HG03045 (cell line): ENCODE results near the gene HS3ST3A1.

Experiments
- ATAC-seq: cut with Tn5 transposase; IDR thresholded peaks from one replicate; pipeline ENCODE4 v1.9.1; 2021; ENCODE audit warnings: mild to moderate bottlenecking, moderate library complexity; ENCODE audit not compliant: unreplicated experiment

HS3ST3A1 gene

DNA sequence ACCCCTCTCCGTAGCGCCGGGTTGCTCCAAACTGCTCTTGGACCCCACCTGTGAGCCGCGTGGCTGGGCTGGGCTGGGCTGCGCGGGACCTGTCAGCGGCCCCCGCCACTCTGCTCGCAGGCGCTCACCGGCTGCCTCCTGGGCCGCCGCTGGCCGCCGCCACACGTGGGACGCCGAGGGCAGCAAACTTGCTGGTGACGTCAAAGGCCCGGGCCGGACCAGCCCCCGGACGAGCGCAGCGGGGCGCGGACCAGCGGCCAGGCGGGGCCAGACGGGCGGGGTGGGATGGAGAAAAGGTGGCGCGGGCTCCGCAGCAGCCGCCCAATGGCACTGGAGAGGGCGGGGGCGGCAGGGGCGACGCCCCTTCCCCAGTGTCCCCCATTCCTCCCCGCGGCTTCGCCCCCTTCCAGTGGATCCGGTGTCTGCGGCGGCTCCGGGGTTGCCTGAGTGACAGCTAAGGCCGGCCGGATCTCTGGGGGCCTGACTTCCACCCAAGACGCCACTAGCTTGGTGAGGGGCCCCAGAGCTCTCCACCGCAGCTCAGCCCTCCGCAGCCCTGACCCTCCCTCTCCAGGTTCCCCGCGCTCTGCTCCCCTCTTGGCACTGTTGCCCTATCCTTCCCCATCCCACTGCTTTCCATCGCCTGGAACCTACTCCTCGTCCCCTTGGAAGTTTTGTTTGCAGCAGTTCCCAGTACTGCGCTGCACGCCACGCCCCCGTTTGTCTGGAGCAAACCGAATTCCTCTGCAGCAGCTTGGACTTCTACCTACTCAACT is at the start of gene HS3ST3A1:
TSS of gene HS3ST3A1 (minus strand) at position 154 of the 776 bp plus-strand sequence. CDS start 800 bp downstream, outside the sequence.
- no peak for ATAC-seq

- ATAC-seq: no peak
These were observed 48.5 kb upstream of the HS3ST3A1 start for GRCh38 chr17:13650096-13650675.

GRCh38 chr17:13647543-13648021 is 45.9 kb upstream of the HS3ST3A1 start:
- no peak for ATAC-seq

DNA sequence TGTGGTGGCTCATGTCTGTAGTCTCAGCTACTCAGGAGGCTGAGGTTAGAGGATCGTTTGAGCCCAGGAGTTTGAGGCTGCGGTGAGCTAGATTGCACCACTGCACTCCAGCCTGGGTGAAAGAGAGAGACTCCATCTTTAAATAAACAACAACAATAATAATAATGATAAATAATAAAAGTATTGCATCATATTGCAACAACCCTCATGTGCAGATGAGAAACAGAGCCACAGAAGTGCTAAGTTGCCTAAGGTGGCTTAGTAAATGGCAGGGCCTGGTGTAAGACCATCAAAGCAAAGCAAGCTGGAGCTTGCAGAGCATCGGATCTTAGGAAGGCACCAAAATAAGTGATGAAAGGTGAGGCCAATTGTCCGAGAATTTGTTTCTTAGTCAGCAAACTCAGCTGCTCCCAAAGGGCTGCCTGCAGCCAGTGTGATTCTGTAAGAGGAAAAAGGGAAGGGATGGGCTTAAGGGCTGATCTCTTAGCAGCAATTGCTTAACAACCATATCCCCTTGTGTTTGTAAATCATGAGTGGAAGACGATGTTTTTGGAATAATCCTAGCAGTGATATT is 45.3 kb upstream of the HS3ST3A1 start:
- ATAC-seq: no peak

- ATAC-seq: no peak
These were observed 44.7 kb upstream of the HS3ST3A1 start for GRCh38 chr17:13646411-13646810.

DNA sequence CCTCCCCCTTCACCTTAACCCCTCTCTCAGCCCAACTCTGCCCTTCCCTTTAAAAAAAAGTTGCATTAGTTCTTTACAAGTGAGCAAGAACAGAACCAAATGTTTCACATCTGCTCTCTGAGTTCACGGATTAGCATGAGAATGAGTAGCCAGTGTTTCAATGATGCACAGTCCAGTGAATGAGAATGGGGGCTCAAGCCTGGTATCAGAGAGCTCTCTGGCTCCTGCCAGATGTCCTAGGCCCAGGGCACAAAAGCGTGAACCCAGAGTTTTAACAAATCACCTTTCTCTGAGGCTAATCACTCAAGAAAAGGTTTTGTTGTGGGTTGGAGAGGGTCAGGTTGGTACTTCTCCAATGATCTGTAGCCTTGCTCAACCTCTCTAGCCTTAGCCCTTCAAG is 41.5 kb upstream of the HS3ST3A1 start:
- ATAC-seq: no peak

DNA sequence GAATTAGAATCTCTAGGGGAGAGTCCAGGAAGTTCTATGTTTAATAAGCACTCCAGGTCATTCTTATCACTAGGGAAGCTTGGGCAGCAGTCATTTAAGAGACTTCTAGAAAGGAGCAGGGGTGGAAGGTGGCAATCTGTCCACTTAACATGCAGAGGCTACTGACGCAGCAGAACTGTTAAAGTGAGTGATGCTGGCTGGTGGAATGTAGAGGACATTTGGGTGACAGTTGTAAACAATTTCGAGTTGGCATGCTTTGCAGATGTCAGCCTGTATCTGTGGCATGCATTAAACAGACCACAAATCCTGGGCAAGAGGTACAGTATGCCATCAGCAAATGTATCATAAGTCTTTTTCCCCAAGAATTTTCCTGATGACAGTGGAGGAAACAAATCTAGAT is 40.5 kb upstream of the HS3ST3A1 start:
- ATAC-seq: no peak

GRCh38 chr17:13640551-13640950 is 38.8 kb upstream of the HS3ST3A1 start:
- ATAC-seq: no peak

- no peak for ATAC-seq
These were observed 37.2 kb upstream of the HS3ST3A1 start for GRCh38 chr17:13638855-13639458.

DNA sequence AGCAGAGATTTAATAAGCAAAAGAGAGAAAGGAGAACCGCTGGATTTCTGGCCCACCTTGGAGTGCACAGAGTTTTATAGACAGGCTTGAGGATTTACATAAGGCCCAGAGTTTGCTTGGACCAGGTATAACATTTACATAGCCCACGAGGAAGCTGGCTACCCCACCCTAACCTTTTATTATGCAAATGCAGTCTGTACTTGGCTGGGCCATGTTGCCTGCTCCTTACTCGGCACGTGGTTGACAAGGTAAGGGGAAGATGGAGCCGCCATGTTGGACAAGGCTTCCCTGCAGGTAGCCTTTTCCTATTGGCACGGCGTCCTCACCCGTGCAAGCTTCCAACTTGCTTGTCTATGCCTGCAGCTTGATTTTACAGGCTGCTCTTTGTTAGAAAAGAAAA is 35.2 kb upstream of the HS3ST3A1 start:
- ATAC-seq: no peak

DNA sequence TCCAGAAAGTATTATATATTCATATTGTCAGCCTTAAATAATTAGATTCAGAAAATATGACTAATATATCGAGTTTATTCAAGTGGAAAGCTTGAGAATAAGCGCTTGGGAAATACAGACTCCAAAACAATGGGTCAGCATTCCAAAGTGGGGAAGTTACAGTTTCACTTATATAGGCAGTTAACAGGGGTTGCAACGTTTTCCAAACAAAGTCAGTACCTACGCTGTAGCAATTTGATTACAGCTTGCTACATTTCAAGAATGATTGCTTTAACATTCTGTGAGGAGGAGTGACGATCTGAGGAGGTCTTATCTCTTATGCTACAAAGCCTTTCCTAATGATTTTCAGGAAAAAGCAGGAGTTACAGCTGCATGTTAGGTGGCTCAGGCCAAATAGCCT is 34.2 kb upstream of the HS3ST3A1 start:
- no peak for ATAC-seq

- ATAC-seq: no peak
These were observed 32.3 kb upstream of the HS3ST3A1 start for GRCh38 chr17:13634021-13634420.

DNA sequence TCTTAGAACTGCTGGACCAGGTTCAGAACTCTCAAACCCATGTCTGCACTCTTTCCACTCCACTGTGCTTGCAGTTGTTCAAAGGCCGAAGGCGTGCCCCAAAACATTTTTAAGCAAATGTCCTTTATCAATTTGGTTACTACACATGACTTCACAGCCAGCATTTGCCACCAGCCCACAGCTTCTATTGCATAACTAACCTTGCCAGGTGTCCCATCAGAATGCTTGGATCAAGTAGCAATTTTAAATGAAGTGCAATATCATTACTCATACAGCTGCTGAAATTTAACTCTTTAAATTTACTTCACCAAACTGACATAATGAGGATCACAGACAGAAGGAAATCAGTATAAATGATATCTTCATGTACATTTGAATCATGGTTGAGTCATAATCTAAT is 29.8 kb upstream of the HS3ST3A1 start:
- ATAC-seq: no peak

GRCh38 chr17:13626703-13627102 is 25.0 kb upstream of the HS3ST3A1 start:
- no peak for ATAC-seq

- no peak for ATAC-seq
These were observed 17.7 kb upstream of the HS3ST3A1 start for GRCh38 chr17:13619462-13619861.

DNA sequence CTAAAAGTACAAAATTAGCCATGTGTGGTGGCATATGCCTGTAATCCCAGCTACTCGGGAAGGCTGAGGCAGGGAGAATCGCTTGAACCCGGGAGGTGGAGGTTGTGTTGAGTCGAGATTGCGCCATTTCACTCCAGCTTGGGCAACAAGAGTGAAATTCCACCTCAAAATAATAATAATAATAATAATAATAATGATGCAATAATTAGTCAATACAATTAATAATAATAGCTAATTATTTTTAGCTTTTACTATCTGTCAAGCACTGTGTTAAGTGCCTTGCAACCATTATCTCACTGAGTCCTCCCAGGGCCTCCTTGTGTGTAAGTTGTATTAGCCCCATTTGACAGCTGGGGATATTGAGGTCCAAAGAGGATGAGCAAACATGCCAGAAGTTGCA is 14.3 kb upstream of the HS3ST3A1 start:
- ATAC-seq: no peak

GRCh38 chr17:13609941-13610340 is 8.2 kb upstream of the HS3ST3A1 start:
- ATAC-seq: no peak

DNA sequence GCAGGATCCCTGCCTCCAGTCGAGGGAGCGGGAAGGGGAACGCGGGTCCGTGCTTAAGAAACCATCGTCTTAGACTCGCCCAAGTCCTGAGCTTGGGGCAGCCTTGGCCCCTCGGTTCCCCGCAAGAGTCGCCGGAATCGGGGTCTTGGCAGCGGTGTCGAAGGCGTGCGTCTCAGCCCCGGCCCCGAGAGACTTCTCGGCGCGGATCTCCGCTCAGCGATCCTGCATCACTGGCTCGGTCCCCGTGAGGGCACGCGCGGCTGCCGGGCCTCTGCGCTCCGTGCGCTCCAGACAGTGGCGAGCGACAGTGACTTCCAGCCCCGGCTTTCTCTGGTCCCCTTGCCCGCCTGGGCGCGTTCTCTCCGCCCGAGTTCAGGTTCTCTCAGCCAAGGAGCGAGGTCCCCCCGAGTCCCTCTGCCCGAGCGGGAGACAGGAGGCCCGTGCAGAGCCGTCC is 380 bp downstream of the HS3ST3A1 start:
- ATAC-seq: no peak

GRCh38 chr17:13600475-13601321 is 1.0 kb downstream of the HS3ST3A1 start:
- ATAC-seq: no peak

DNA sequence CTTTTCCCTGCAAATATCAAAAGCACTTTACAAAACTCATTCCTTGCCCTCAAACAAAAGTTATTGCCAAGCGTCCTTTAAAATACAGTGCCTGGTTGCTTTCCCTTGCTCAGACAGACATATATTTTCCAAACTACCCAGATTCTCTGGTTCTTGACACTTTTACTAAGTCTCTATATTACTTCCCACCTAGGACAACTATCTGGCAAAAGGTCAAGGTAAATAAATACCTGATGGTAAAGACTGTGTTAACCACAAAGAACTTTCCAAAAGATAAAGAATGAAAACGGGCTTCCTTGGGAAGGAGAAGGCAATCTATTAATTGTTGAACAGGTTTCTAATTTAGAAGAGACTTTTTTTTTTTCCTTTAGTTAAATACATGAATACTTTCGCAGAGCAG is 1.9 kb downstream of the HS3ST3A1 start:
- no peak for ATAC-seq

DNA sequence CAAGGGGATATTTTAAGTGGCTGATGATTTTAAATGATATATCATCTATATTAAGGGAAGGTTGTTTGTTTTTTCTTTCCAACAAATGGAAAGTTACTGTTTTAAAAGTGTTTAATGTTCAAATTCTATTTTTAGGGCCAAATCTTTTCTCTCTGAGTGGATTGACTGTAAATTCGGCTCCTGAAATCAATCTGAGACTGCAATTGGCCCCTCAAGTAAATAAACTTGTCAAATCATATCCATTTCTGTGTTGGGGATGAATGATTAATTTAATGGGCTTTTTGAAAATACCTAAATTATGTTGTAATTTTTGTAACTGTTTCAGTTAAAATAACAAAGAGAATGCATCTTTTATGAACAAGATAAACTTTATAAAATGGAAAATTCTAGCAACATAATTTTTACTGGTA is 2.6 kb downstream of the HS3ST3A1 start:
- no peak for ATAC-seq
